HepG2 (cell line): ENCODE data around the gene ABCA13. TPM values are rescaled to one million over a fixed set of nuclear protein-coding genes. Genes with fewer than 3 reads are reported as not detected.

Experiments used
- AGO1 ChIP-seq: fragments of 200-400 bp; formaldehyde crosslinking; IDR thresholded peaks from 2 replicates; pipeline ENCODE4 v1.6.1; 2017; ENCODE audit warnings: mild to moderate bottlenecking, low read depth, low read length, moderate library complexity; ENCODE audit not compliant: poor library complexity, severe bottlenecking
- ATF3 ChIP-seq: sonication (generic); formaldehyde crosslinking; IDR thresholded peaks from 2 replicates; pipeline ENCODE4 v1.4.0; 2020; ENCODE audit warnings: missing genetic modification reagents
- CEBPB ChIP-seq: IDR thresholded peaks from 2 replicates; pipeline ENCODE4 v1.6.1; 2011; ENCODE audit warnings: low read depth, low read length, improper control_type of control experiment, borderline replicate concordance
- ELF3 ChIP-seq: IDR thresholded peaks from 2 replicates; pipeline ENCODE4 v1.6.1; 2016; ENCODE audit warnings: missing genetic modification reagents, missing compliant biosample characterization
- GATA4 ChIP-seq: sonication (generic); IDR thresholded peaks from 2 replicates; pipeline ENCODE4 v1.6.1; 2016; ENCODE audit warnings: antibody characterized with exemption, low read depth, borderline replicate concordance
- HCFC1 ChIP-seq: fragments of 150-350 bp; IDR thresholded peaks from 2 replicates; pipeline ENCODE4 v1.6.1; 2014; ENCODE audit warnings: low read depth, low read length
- IKZF5 ChIP-seq: IDR thresholded peaks from 2 replicates; pipeline ENCODE4 v1.6.1; 2018; ENCODE audit warnings: missing genetic modification reagents, mild to moderate bottlenecking, missing compliant biosample characterization
- JUNB ChIP-seq: sonication (generic); formaldehyde crosslinking; IDR thresholded peaks from 2 replicates; pipeline ENCODE4 v1.8.0; 2022; ENCODE audit warnings: missing genetic modification reagents, mild to moderate bottlenecking, borderline replicate concordance
- KLF6 ChIP-seq: IDR thresholded peaks from 2 replicates; pipeline ENCODE4 v1.8.0; 2016; ENCODE audit warnings: missing biosample characterization, missing genetic modification reagents
- LCORL ChIP-seq, 2 experiments: fragments of 450-650 bp in 1 of 2; sonication (generic) in 1 of 2; formaldehyde crosslinking in 1 of 2; IDR thresholded peaks; 2 replicates each; pipeline versions ENCODE4 v1.5.0 to v1.6.1; 2017 to 2020; ENCODE audit warnings: antibody characterized with exemption in 1 of 2, missing genetic modification reagents in 1 of 2
- MED1 ChIP-seq: sonication (generic); formaldehyde crosslinking; IDR thresholded peaks from 2 replicates; pipeline ENCODE4 v1.4.0; 2020; ENCODE audit warnings: missing genetic modification reagents
- MXI1 ChIP-seq: IDR thresholded peaks from 3 replicates; pipeline ENCODE4 v1.6.1; 2012; ENCODE audit warnings: low read depth, low read length, inconsistent platforms, borderline replicate concordance
- PBX2 ChIP-seq: IDR thresholded peaks from 2 replicates; pipeline ENCODE4 v1.6.1; 2016; ENCODE audit warnings: control low read depth
- SMC3 ChIP-seq: IDR thresholded peaks from 2 replicates; pipeline ENCODE4 v1.6.1; 2011; ENCODE audit warnings: low read length, improper control_type of control experiment
- TFDP1 ChIP-seq: IDR thresholded peaks from 2 replicates; pipeline ENCODE4 v1.6.1; 2016; ENCODE audit warnings: missing compliant biosample characterization, missing genetic modification reagents, borderline replicate concordance
- ZBTB10 ChIP-seq: sonication (generic); formaldehyde crosslinking; IDR thresholded peaks from 2 replicates; pipeline ENCODE4 v1.4.0; 2020; ENCODE audit warnings: missing genetic modification reagents, borderline replicate concordance
- ZMAT3 ChIP-seq: sonication (generic); formaldehyde crosslinking; conservative IDR thresholded peaks from 2 replicates; pipeline ENCODE4 v1.7.0; 2021; ENCODE audit warnings: missing genetic modification reagents
- ZNF34 ChIP-seq: sonication (generic); formaldehyde crosslinking; IDR thresholded peaks from 2 replicates; pipeline ENCODE4 v1.4.0; 2020; ENCODE audit warnings: mild to moderate bottlenecking, missing genetic modification reagents, borderline replicate concordance
- ZNF530 ChIP-seq: sonication (generic); formaldehyde crosslinking; IDR thresholded peaks from 2 replicates; pipeline ENCODE4 v1.5.0; 2020; ENCODE audit warnings: low read depth, mild to moderate bottlenecking, missing genetic modification reagents
- ZSCAN30 ChIP-seq: sonication (generic); formaldehyde crosslinking; IDR thresholded peaks from 2 replicates; pipeline ENCODE4 v1.5.0; 2020; ENCODE audit warnings: mild to moderate bottlenecking, missing genetic modification reagents
- polyA plus RNA-seq, 8 experiments: library from polyadenylated mRNA; depleted of rRNA in 3 of 8; stranded (reverse) in 7 of 8; unstranded in 1 of 8; fragments of >200 nt; fragmentation: Illumina TruSeq in 4 of 8; extraction: Trizol in 4 of 8; gene quantifications; 2 replicates each; pipeline versions ENCODE4 v1.2.1 to v1.2.3, GENCODE V29; 2011 to 2016; ENCODE audit warnings: low read depth in 4 of 8, missing spikeins in 1 of 8, mixed read lengths in 1 of 8; ENCODE audit not compliant: insufficient read depth in 1 of 8
- total RNA-seq, 5 experiments: library from RNA; depleted of rRNA; stranded (reverse); fragments of >200 nt; fragmentation: Illumina TruSeq; extraction: Trizol; gene quantifications; 2 replicates each; pipeline ENCODE4 v1.2.3, GENCODE V29; 2016; ENCODE audit warnings: low read depth in 1 of 5

ABCA13 gene
- total and polyA plus RNA-seq, 2 of the 13 experiments (the other 11 are each of a cell fraction or from before 2014, with no cell fraction given), result 0.03 TPM; not detected in 1

- TF ChIP-seq IKZF5 (CRISPR knock-in tag) (peak; percentile 81), PBX2 (CRISPR knock-in tag) (peak; percentile 31; the same call in 1 of the 2 replicates), ZNF34 (no peak), TFDP1 (CRISPR knock-in tag) (peak; percentile 10; the same call in 1 of the 2 replicates), JUNB (CRISPR knock-in tag) (no peak), KLF6 (CRISPR knock-in tag) (peak; percentile 53; the same call in 1 of the 2 replicates), AGO1 (no peak), MED1 (CRISPR knock-in tag) (peak; percentile 96), ZBTB10 (CRISPR knock-in tag) (no peak), ZMAT3 (CRISPR knock-in tag) (no peak), MXI1 (0 out of 3 replicates have a peak, but pooled peaks have one; percentile 42), SMC3 (no peak; the same call in 1 of the 2 replicates), HCFC1 (no peak), ELF3 (CRISPR knock-in tag) (peak; percentile 95), ZSCAN30 (CRISPR knock-in tag) (peak; percentile 33; the same call in 1 of the 2 replicates), CEBPB (0 out of 2 replicates have a peak, but pooled peaks have one; percentile 26), GATA4 (peak; percentile 71; the same call in 1 of the 2 replicates), ATF3 (no peak), LCORL (IDR thresholded peaks at IDR 0.05) (peak; percentile 96), LCORL (CRISPR knock-in tag; IDR thresholded peaks at IDR 0.05) (peak; percentile 80), ZNF530 (CRISPR knock-in tag) (no peak)
Measured at GRCh38 chr7:48140001-48140681, 31.1 kb upstream of the ABCA13 start (continued).
